GM18507 (cell line): ENCODE data around the gene F8A2.
"Not testable (repeated sequence)": the region's sequence is repeated elsewhere in the genome, so short reads cannot be mapped to it uniquely, and the experiment has no call there.

Experiments used
- DNase-seq: peaks from one replicate; pipeline ENCODE4 v3.0.0; 2011; ENCODE audit warnings: low read depth; ENCODE audit not compliant: insufficient read length; ENCODE audit errors: extremely low spot score
- FAIRE-seq: peaks from 2 replicates; lab custom pipeline; 2011; peaks lifted over from hg19 to GRCh38; lab: Jason Lieb, UNC

The F8A2 gene

GRCh38 chrX:155381843-155382528, at the start of gene F8A2:
Gene F8A2 (plus strand): TSS chrX:155382095. CDS start chrX:155382115, 20 bp downstream.
- FAIRE-seq, DNase-seq: not testable (repeated sequence)

- FAIRE-seq (no peak), DNase-seq (no peak)
Observed at GRCh38 chrX:155333544-155334100, 48.3 kb upstream of the F8A2 start.

- no peak for FAIRE-seq
- DNase-seq, result no peak
Observed at GRCh38 chrX:155334486-155335336, 47.2 kb upstream of the F8A2 start, which contains the start of gene CLIC2. Gene CLIC2 (minus strand): TSS chrX:155334614. CDS start chrX:155334427, 187 bp downstream.

GRCh38 chrX:155335337-155335712, 46.6 kb upstream of the F8A2 start:
- not testable (repeated sequence) for FAIRE-seq, DNase-seq

DNA sequence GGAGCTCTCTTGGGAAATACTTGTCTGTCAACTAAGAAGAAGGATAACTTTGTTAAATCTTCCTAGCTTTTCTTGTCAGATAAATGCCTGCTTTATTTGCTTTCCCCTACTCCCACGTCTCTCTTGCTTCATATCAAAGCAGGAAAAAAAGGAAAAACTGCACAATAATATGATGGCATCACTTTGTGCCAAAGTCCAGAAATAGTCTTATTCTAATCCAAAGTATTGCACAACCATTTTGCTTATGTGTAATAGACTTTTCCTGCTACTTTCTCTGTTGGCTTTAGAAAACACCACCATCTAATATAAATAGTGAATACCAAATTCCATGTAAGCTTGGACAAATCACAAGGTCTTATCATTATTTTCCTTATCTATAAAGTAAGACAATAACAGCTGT, 36.2 kb upstream of the F8A2 start:
- DNase-seq, FAIRE-seq: not testable (repeated sequence)

DNA sequence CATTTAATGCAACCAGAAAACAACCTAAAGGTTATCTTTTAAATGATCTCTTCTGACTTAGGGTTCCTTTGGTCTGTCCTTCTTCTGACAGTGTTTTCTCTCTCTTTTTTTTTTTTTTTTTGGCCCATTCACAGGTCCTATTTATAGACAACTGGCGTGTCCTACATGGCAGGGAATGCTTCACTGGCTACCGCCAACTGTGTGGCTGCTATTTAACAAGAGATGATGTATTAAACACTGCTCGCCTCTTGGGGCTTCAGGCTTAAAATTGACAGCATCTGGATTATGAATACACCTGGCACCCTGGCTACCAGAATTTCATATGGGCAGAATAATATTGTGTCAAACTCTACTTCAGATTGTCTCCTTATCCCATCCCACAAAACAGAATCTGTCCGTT, 32.4 kb upstream of the F8A2 start:
- not testable (repeated sequence) for FAIRE-seq, DNase-seq

DNA sequence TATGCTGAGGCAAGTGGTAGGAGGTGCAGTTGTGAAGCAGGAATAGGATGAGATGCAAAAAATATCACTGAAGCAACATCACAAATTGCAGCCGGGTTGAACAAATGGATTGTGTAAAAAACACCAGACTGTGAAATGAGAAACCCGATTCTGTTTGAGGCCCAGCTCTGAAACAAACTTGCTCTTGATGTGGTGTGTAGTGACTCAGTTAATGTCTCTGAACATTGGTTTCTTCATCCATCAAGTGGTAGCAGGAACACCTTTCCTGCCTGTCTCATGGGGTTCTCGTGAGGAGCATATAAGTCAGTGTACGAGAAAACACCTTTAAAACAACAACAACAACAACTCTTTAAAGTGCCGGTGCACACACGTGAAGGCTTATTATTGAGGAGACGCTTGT, 18.2 kb upstream of the F8A2 start:
- not testable (repeated sequence) for FAIRE-seq, DNase-seq

GRCh38 chrX:155373777-155374458, 8.0 kb upstream of the F8A2 start:
- DNase-seq, FAIRE-seq: not testable (repeated sequence)

- not testable (repeated sequence) for FAIRE-seq, DNase-seq
Observed at GRCh38 chrX:155379802-155380201, 2.1 kb upstream of the F8A2 start.

DNA sequence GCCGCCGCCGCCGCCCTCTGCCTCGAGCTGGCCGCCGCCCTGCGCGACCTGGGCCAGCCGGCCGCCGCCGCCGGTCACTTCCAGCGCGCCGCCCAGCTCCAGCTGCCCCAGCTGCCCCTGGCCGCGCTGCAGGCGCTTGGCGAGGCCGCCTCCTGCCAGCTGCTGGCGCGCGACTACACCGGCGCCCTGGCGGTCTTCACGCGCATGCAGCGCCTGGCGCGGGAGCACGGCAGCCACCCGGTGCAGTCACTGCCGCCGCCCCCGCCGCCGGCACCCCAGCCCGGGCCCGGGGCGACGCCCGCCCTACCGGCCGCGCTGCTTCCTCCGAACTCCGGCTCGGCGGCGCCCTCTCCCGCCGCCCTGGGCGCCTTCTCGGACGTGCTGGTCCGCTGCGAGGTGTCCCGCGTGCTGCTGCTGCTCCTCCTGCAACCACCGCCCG, 653 bp downstream of the F8A2 start:
- not testable (repeated sequence) for FAIRE-seq, DNase-seq

GRCh38 chrX:155389634-155390033, 7.7 kb downstream of the F8A2 start:
- no peak for FAIRE-seq
- no peak for DNase-seq

GRCh38 chrX:155394747-155395276, 12.9 kb downstream of the F8A2 start:
- not testable (repeated sequence) for FAIRE-seq, DNase-seq

- FAIRE-seq, result no peak
- DNase-seq, result no peak
Observed at GRCh38 chrX:155406429-155406828, 24.5 kb downstream of the F8A2 start.

DNA sequence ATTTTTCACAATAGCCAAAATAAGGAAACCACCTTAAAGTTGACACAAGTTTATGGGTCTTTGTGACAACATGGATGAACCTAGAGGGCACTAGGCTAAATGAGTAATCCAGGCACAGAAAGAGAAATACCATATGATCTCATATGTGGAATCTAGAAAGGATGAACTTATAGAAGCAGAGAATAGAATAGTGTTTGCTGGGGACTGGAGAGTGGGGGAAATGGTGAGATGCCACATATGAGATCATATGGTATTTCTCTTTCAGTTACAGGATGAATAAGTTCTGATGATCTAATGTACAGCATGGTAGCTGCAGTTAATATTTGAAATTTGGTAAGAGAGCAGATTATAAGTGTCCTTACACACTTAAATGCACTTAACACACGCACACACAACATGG, 35.9 kb downstream of the F8A2 start:
- no peak for FAIRE-seq
- DNase-seq, result no peak
